KMS-11 (cell line): Measurements from ENCODE around the gene NLRP9.

Experiments
- H2AFZ ChIP-seq: fragments of 200-600 bp; sonication (generic); 2 replicates; pipeline ENCODE4 v1.6.1; 2016; ENCODE audit warnings: antibody characterized with exemption, mixed run types, low read depth
- H3K27ac ChIP-seq: fragments of 200-600 bp; sonication (generic); 2 replicates; pipeline ENCODE4 v1.6.1; 2016; ENCODE audit warnings: mild to moderate bottlenecking, mixed run types
- H3K27me3 ChIP-seq: fragments of 200-600 bp; sonication (generic); 2 replicates; pipeline ENCODE4 v1.6.1; 2017; ENCODE audit warnings: mild to moderate bottlenecking, low read depth, mixed run types, moderate library complexity; ENCODE audit not compliant: insufficient read depth
- H3K36me3 ChIP-seq: fragments of 200-600 bp; sonication (generic); 2 replicates; pipeline ENCODE4 v1.6.1; 2017; ENCODE audit warnings: mild to moderate bottlenecking, mixed run types; ENCODE audit not compliant: insufficient read depth
- H3K4me1 ChIP-seq: fragments of 200-600 bp; sonication (generic); 2 replicates; pipeline ENCODE4 v1.6.1; 2016; ENCODE audit warnings: mild to moderate bottlenecking, low read depth, mixed run types; ENCODE audit not compliant: poor library complexity, severe bottlenecking
- H3K4me2 ChIP-seq: fragments of 200-600 bp; sonication (generic); 2 replicates; pipeline ENCODE4 v1.7.0; 2016; ENCODE audit warnings: mild to moderate bottlenecking, mixed run types
- H3K4me3 ChIP-seq: fragments of 200-600 bp; sonication (generic); IDR thresholded peaks from 2 replicates; pipeline ENCODE4 v1.6.1; 2017; ENCODE audit warnings: low read depth, low read length, mixed read lengths; ENCODE audit not compliant: insufficient read depth
- H3K79me2 ChIP-seq: fragments of 200-600 bp; sonication (generic); 2 replicates; pipeline ENCODE4 v1.6.1; 2016; ENCODE audit warnings: low read depth, mixed run types; ENCODE audit not compliant: insufficient read depth
- H3K9ac ChIP-seq: fragments of 200-600 bp; sonication (generic); 2 replicates; pipeline ENCODE4 v1.6.1; 2016; ENCODE audit warnings: mild to moderate bottlenecking, mixed run types
- H4K20me1 ChIP-seq: fragments of 200-600 bp; sonication (generic); 2 replicates; pipeline ENCODE4 v1.6.1; 2016; ENCODE audit warnings: mild to moderate bottlenecking, mixed run types; ENCODE audit not compliant: insufficient read depth
- CTCF ChIP-seq: fragments of 200-600 bp; sonication (generic); conservative IDR thresholded peaks from 2 replicates; pipeline ENCODE4 v1.6.1; 2017; ENCODE audit warnings: low read depth, mild to moderate bottlenecking, antibody characterized with exemption, low read length, moderate library complexity, mixed read lengths

NLRP9 gene

GRCh38 chr19:55667006-55667381 is 71.2 kb downstream of the NLRP9 start:
- H3K4me3 ChIP-seq: no peak overlapping the region
- no peaks in the 10 kb centered on the region for H3K4me1 ChIP-seq
- peaks cover 12% of the 10 kb centered on the region; the same call in 1 of the 2 replicates for H3K36me3 ChIP-seq
- H3K27ac ChIP-seq: no peak overlapping the region
- H3K9ac ChIP-seq: no peak overlapping the region
- H2AFZ ChIP-seq: no peak overlapping the region
- no peaks in the 10 kb centered on the region for H3K27me3 ChIP-seq
- TF ChIP-seq CTCF: no peak
- H3K4me2 ChIP-seq: no peak overlapping the region
- peaks cover 89% of the 10 kb centered on the region for H3K79me2 ChIP-seq
- peaks cover 11% of the 10 kb centered on the region; the same call in 1 of the 2 replicates for H4K20me1 ChIP-seq

GRCh38 chr19:55666343-55667005 is 71.7 kb downstream of the NLRP9 start:
- Histone ChIP-seq H3K4me3 (no peak overlapping the region), H3K9ac (no peak overlapping the region), H3K4me1 (no peaks in the 10 kb centered on the region), H3K27ac (no peak overlapping the region), H3K4me2 (no peak overlapping the region), H3K36me3 (peaks cover 14% of the 10 kb centered on the region; the same call in 1 of the 2 replicates), H2AFZ (no peak overlapping the region), H4K20me1 (peaks cover 11% of the 10 kb centered on the region; the same call in 1 of the 2 replicates), H3K27me3 (no peaks in the 10 kb centered on the region), H3K79me2 (peaks cover 89% of the 10 kb centered on the region)
- TF ChIP-seq CTCF: no peak

GRCh38 chr19:55663846-55664536 is 74.2 kb downstream of the NLRP9 start:
- H3K79me2 ChIP-seq: peaks cover 94% of the 10 kb centered on the region
- H3K27ac ChIP-seq: no peak overlapping the region
- H4K20me1 ChIP-seq: peaks cover 14% of the 10 kb centered on the region
- no peak for TF ChIP-seq CTCF
- H3K27me3 ChIP-seq: no peaks in the 10 kb centered on the region
- H3K36me3 ChIP-seq: peaks cover 18% of the 10 kb centered on the region; the same call in 1 of the 2 replicates
- H2AFZ ChIP-seq: no peak overlapping the region
- no peak overlapping the region for H3K9ac ChIP-seq
- H3K4me2 ChIP-seq: no peak overlapping the region
- no peaks in the 10 kb centered on the region for H3K4me1 ChIP-seq
- H3K4me3 ChIP-seq: no peak overlapping the region

GRCh38 chr19:55661826-55662225 is 76.4 kb downstream of the NLRP9 start:
- Histone ChIP-seq H3K36me3 (peaks cover 18% of the 10 kb centered on the region; the same call in 1 of the 2 replicates), H4K20me1 (peaks cover 16% of the 10 kb centered on the region), H3K9ac (no peak overlapping the region), H3K27me3 (no peaks in the 10 kb centered on the region), H3K4me2 (no peak overlapping the region), H3K27ac (no peak overlapping the region), H3K4me3 (no peak overlapping the region), H3K79me2 (peaks cover 94% of the 10 kb centered on the region), H3K4me1 (peaks cover 16% of the 10 kb centered on the region), H2AFZ (no peak overlapping the region)
- no peak for TF ChIP-seq CTCF
